ENCODE measurements around the gene LRCH4. TPM values are rescaled to one million over a fixed set of nuclear protein-coding genes. Genes with fewer than 3 reads are reported as not detected.
"Not testable (repeated sequence)": the region's sequence is repeated elsewhere in the genome, so short reads cannot be mapped to it uniquely, and the experiment has no call there.

LRCH4 gene
- total RNA-seq, 2 experiments from 2014 or later, result 189 to 217 TPM

DNA sequence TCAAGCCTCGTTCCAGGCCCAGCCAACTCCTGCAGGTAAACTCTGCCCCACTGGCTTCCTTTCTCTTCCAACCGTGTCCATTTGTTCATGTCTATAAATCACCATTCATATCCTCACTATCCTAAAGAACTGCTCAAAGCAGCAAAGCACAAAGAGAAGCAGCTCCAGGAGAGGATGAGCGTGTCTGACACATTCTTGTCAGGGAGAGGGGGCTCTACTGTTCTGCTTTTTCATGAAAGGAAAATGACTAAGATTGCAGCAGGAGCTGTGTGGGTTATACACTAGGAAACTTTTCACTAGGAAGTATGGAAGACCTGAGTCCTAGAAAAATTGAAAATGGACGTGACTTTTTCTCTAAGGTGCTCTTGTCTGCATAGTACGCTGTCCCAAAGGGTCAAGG is 30.2 kb downstream of the LRCH4 start:
- no peak for DNase-seq
- peaks cover 19% of the 10 kb centered on the region for H3K4me1 Mint-ChIP-seq
- ChIA-PET POLR2A (interaction anchor here (0.7 kb wide), 1 partner anchor 56 kb away, joined by 4 read pairs; no protein-coding TSS in a partner anchor), CTCF (interaction anchor here (0.8 to 1.9 kb wide), 9 partner anchors 8 to 118 kb away, joined by 3 to 8 read pairs (median 3); partner anchors contain the start of gene TSC22D4)
- H3K4me3 Mint-ChIP-seq, result no peak overlapping the region
- H3K27ac Mint-ChIP-seq, result peak overlapping the region; percentile 6
- H3K9me3 Mint-ChIP-seq, result no peaks in the 10 kb centered on the region
- peaks cover 37% of the 10 kb centered on the region for H3K36me3 Mint-ChIP-seq (ENCODE audit: low read depth)
- no peaks in the 10 kb centered on the region for H3K27me3 Mint-ChIP-seq

- Mint-ChIP-seq H3K27ac (no peak overlapping the region), H3K4me1 (peaks cover 36% of the 10 kb centered on the region)
Observed at GRCh38 chr7:100553032-100553431, 32.9 kb downstream of the LRCH4 start.

DNA sequence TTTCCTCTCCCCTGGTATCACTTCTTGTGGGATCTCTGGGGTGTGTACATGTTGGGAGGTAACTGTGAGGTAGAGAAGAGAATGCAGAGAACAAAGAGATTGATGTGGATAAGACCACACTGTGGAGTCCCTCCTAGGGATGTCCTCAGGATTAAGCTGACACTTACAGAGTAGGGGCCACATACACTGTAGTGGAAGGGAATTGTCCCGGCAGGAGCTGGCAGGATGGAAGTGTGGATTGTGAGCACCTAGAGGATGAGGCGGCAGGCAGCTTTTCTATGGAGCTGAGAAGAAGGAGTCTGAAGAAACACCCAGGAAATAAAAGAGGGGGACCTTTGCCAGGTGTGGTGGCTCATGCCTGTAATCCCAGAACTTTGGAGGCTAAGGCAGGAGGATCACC is 33.4 kb downstream of the LRCH4 start:
- POLR2A ChIA-PET, result no interaction called here
- peaks cover 41% of the 10 kb centered on the region for H3K4me1 Mint-ChIP-seq
- no peaks in the 10 kb centered on the region for H3K9me3 Mint-ChIP-seq
- H3K36me3 Mint-ChIP-seq (ENCODE audit: low read depth), result peaks cover 56% of the 10 kb centered on the region
- CTCF ChIA-PET, result interaction anchor here (0.6 to 2.1 kb wide), 4 partner anchors 8 to 70 kb away, joined by 3 to 11 read pairs (median 4); no protein-coding TSS in a partner anchor
- H3K27ac Mint-ChIP-seq, result peak overlapping the region; percentile 55
- no peaks in the 10 kb centered on the region for H3K27me3 Mint-ChIP-seq
- DNase-seq, result no peak
- H3K4me3 Mint-ChIP-seq, result no peak overlapping the region

More at GRCh38 chr7:100553032-100553431, 32.9 kb downstream of the LRCH4 start:
- CTCF ChIA-PET, result interaction anchor here (0.6 to 2.1 kb wide), 4 partner anchors 8 to 70 kb away, joined by 3 to 11 read pairs (median 4); no protein-coding TSS in a partner anchor
- Mint-ChIP-seq H3K9me3 (no peaks in the 10 kb centered on the region), H3K4me3 (no peak overlapping the region), H3K27me3 (no peaks in the 10 kb centered on the region), H3K36me3 (ENCODE audit: low read depth) (peaks cover 51% of the 10 kb centered on the region)
- POLR2A ChIA-PET, result no interaction called here
- DNase-seq, result no peak

DNA sequence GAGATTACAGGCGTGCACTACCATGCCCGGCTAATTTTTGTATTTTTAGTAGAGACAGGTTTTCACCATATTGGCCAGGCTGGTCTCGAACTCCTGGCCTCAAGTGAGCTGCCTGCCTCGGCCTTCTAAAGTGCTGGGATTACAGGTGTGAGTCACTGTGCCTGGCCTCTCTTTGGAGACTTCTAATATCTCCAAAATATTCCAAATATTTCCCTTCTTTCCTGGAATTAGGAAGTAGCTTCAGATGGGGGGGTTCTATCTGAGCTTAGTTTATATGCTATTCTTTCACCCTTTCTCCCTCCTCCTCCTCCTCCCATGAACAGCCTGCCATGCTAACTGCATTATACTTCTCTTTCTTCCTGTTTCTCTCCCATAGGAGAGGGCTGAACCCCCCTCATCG is 37.5 kb downstream of the LRCH4 start:
- CTCF ChIA-PET, result interaction anchor here (0.8 to 7.3 kb wide), 7 partner anchors 12 to 86 kb away, joined by 3 to 49 read pairs (median 3); partner anchors contain the start of gene FBXO24
- H3K9me3 Mint-ChIP-seq, H3K27me3 Mint-ChIP-seq, H3K4me3 Mint-ChIP-seq, POLR2A ChIA-PET, DNase-seq: not testable (repeated sequence)
- Mint-ChIP-seq H3K36me3 (ENCODE audit: low read depth) (peaks cover 42% of the 10 kb centered on the region), H3K4me1 (peaks cover 77% of the 10 kb centered on the region), H3K27ac (peak overlapping the region; percentile 87)

- H3K9me3 Mint-ChIP-seq, result no peaks in the 10 kb centered on the region
- peak overlapping the region; percentile 87 for H3K27ac Mint-ChIP-seq
- H3K36me3 Mint-ChIP-seq (ENCODE audit: low read depth), result peaks cover 39% of the 10 kb centered on the region
- no peak overlapping the region for H3K4me3 Mint-ChIP-seq
- H3K27me3 Mint-ChIP-seq, result no peaks in the 10 kb centered on the region
- peaks cover 79% of the 10 kb centered on the region for H3K4me1 Mint-ChIP-seq
- ChIA-PET POLR2A (no interaction called here), CTCF (interaction anchor here (0.8 to 7.3 kb wide), 7 partner anchors 13 to 74 kb away, joined by 3 to 49 read pairs (median 4); partner anchors contain the start of gene FBXO24)
- no peak for DNase-seq
Observed at GRCh38 chr7:100547872-100548271, 38.1 kb downstream of the LRCH4 start.

GRCh38 chr7:100546926-100547800 is 38.8 kb downstream of the LRCH4 start:
- peaks cover 84% of the 10 kb centered on the region for H3K4me1 Mint-ChIP-seq
- peak overlapping the region; percentile 37 for H3K4me3 Mint-ChIP-seq
- H3K9me3 Mint-ChIP-seq, result no peaks in the 10 kb centered on the region
- no peak for DNase-seq
- peak overlapping the region; percentile 87 for H3K27ac Mint-ChIP-seq
- no peaks in the 10 kb centered on the region for H3K27me3 Mint-ChIP-seq
- peaks cover 35% of the 10 kb centered on the region for H3K36me3 Mint-ChIP-seq (ENCODE audit: low read depth)
- POLR2A ChIA-PET, result no interaction called here
- CTCF ChIA-PET, result interaction anchor here (0.9 to 7.3 kb wide), 4 partner anchors 14 to 73 kb away, joined by 3 to 49 read pairs (median 4); partner anchors contain the start of gene FBXO24

DNA sequence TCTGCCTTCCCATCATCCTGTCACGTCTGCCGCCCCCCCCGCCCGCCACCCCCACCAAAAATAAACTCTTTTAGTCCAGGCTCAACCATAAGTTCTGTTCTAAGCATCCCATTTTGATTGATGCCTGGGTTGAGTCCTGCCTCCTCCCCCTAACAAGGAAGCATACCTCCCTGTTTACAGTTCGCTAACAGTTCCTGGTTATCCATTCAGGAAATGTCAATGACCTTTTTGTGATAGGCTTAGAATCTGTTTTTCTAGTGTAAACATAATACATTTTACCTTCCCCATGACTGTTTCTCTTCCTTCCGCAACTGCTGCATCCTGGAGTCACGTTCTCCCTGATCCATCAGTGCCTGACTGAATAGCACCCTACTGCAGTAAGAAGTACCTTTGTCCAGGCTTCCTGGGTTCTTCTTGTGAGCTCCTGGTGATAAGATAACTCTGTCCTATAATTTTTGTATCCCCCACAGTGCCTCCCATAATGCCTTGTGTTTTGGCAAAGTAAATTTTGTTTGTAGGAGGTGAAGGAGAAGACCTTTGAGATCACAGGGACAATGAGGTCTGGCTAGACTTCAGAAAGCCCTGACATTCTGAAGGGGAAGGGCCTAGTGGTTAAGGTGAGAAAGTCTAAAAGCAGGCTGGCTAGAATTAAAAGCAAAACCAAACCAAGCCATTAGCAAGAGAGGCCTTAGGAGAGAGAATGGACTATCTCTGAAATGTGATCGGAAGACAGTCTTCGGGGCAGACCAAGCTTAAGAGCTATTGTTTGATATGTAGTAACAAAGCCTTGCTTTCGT is 39.6 kb downstream of the LRCH4 start:
- Mint-ChIP-seq H3K4me3 (peak overlapping the region; percentile 37), H3K9me3 (no peaks in the 10 kb centered on the region), H3K27ac (peak overlapping the region; percentile 87), H3K36me3 (ENCODE audit: low read depth) (peaks cover 37% of the 10 kb centered on the region), H3K4me1 (peaks cover 91% of the 10 kb centered on the region), H3K27me3 (no peaks in the 10 kb centered on the region)
- POLR2A ChIA-PET, result no interaction called here
- DNase-seq, result no peak
- CTCF ChIA-PET, result interaction anchor here (1.1 to 7.3 kb wide), 4 partner anchors 14 to 306 kb away, joined by 4 to 49 read pairs (median 5); partner anchors contain the start of gene SLC12A9

- no peaks in the 10 kb centered on the region for H3K27me3 Mint-ChIP-seq
- ChIA-PET CTCF (interaction anchor here (0.6 to 7.3 kb wide), 8 partner anchors 15 to 1890 kb away, joined by 3 to 49 read pairs (median 3); partner anchors contain the start of gene SLC12A9), POLR2A (no interaction called here)
- peaks cover 95% of the 10 kb centered on the region for H3K4me1 Mint-ChIP-seq
- H3K36me3 Mint-ChIP-seq (ENCODE audit: low read depth), result peaks cover 39% of the 10 kb centered on the region
- DNase-seq, result no peak
- peak overlapping the region; percentile 48 for H3K4me3 Mint-ChIP-seq
- peak overlapping the region; percentile 87 for H3K27ac Mint-ChIP-seq
- no peaks in the 10 kb centered on the region for H3K9me3 Mint-ChIP-seq
Observed at GRCh38 chr7:100545360-100546128, 40.4 kb downstream of the LRCH4 start.

- CTCF ChIA-PET, result interaction anchor here (0.6 to 7.3 kb wide), 8 partner anchors 16 to 1890 kb away, joined by 3 to 49 read pairs (median 3); partner anchors contain the start of gene SLC12A9
- no peaks in the 10 kb centered on the region for H3K27me3 Mint-ChIP-seq
- H3K36me3 Mint-ChIP-seq (ENCODE audit: low read depth), result peaks cover 36% of the 10 kb centered on the region
- no peaks in the 10 kb centered on the region for H3K9me3 Mint-ChIP-seq
- POLR2A ChIA-PET, result no interaction called here
- peak overlapping the region; percentile 48 for H3K4me3 Mint-ChIP-seq
- no peak for DNase-seq
- H3K27ac Mint-ChIP-seq, result peak overlapping the region; percentile 87
- peaks cover 95% of the 10 kb centered on the region for H3K4me1 Mint-ChIP-seq
Observed at GRCh38 chr7:100544967-100545359, 41.0 kb downstream of the LRCH4 start.

DNA sequence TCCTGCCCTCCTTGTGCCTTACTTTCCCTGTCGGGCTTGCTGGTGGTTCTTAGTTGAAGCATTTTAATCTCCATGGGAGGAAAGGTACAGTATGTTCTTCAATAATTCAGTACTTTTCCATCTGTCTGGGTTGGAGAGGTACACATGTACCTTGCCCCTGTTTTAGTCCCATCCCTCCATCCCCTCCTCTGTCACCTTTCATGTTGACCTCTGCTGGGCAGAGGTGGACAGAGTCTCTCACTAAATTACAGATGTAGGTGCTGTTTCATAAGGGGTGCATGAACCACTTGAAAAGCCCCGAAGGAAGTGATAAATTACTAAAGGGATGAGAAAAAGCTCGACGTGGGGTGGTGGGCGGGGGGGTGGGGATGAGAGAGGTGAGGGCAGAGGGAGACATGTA is 41.5 kb downstream of the LRCH4 start:
- DNase-seq, result no peak
- CTCF ChIA-PET, result interaction anchor here (1.4 to 7.3 kb wide), 3 partner anchors 16 to 92 kb away, joined by 3 to 49 read pairs (median 4); no protein-coding TSS in a partner anchor
- Mint-ChIP-seq H3K9me3 (no peaks in the 10 kb centered on the region), H3K27me3 (no peaks in the 10 kb centered on the region), H3K36me3 (ENCODE audit: low read depth) (peaks cover 33% of the 10 kb centered on the region), H3K4me3 (peak overlapping the region; percentile 16), H3K27ac (peak overlapping the region; percentile 87), H3K4me1 (peaks cover 94% of the 10 kb centered on the region)
- POLR2A ChIA-PET, result no interaction called here

DNA sequence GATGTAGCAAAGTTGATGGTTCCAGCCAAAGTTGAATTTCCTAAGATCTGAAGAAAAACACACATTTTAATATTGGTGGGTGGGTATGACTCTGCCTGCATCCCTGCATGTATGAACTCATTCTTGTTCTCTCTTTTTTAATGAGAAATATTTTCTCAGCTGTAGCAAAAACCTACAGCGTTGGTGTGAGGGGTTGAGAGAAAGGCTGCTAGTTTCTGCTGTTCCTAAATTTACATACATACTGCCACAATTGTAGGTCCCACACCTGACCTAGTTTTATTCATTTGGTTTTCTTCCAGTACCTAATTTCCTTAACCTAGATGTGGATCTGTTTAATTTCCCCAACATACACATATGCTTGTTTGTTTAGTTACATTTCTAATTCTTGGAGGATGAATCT is 42.3 kb downstream of the LRCH4 start:
- CTCF ChIA-PET, result interaction anchor here (7.3 kb wide), 1 partner anchor 17 kb away, joined by 49 read pairs; no protein-coding TSS in a partner anchor
- POLR2A ChIA-PET, result no interaction called here
- H3K27me3 Mint-ChIP-seq, result no peaks in the 10 kb centered on the region
- peak overlapping the region; percentile 87 for H3K27ac Mint-ChIP-seq
- H3K36me3 Mint-ChIP-seq (ENCODE audit: low read depth), result peaks cover 29% of the 10 kb centered on the region
- peak overlapping the region; percentile 16 for H3K4me3 Mint-ChIP-seq
- DNase-seq, result no peak
- peaks cover 91% of the 10 kb centered on the region for H3K4me1 Mint-ChIP-seq
- no peaks in the 10 kb centered on the region for H3K9me3 Mint-ChIP-seq

- Mint-ChIP-seq H3K4me3 (peak overlapping the region; percentile 99), H3K36me3 (ENCODE audit: low read depth) (peaks cover 18% of the 10 kb centered on the region), H3K4me1 (peaks cover 73% of the 10 kb centered on the region), H3K27ac (peak overlapping the region; percentile 20)
- DNase-seq, H3K9me3 Mint-ChIP-seq, POLR2A ChIA-PET, H3K27me3 Mint-ChIP-seq: not testable (repeated sequence)
- CTCF ChIA-PET, result interaction anchor here (0.7 to 1.9 kb wide), 4 partner anchors 8 to 43 kb away, joined by 3 to 16 read pairs (median 10); no protein-coding TSS in a partner anchor
Observed at GRCh38 chr7:100541309-100541708, 44.6 kb downstream of the LRCH4 start.

Data from activated CD4-positive, alpha-beta T cell treated with anti-CD3 and anti-CD28 coated beads, Interleukin-2, amount 10 ng/mL, durations not matched to agents 7 days and 5 days (primary cell).